Neural progenitor cell (in vitro differentiated cells): Measurements from ENCODE around the gene ZNF19.

Experiments used
- EZH2 ChIP-seq: fragments of 200-600 bp; sonication (generic); IDR thresholded peaks from 2 replicates; pipeline ENCODE4 v1.6.1; 2017; ENCODE audit warnings: antibody characterized with exemption, mild to moderate bottlenecking, moderate library complexity
- EZH2phosphoT487 ChIP-seq: fragments of 200-600 bp; sonication (generic); IDR thresholded peaks from 2 replicates; pipeline ENCODE4 v1.6.1; 2017; ENCODE audit warnings: antibody characterized with exemption
- TF ChIP-seq, protein P1 (sequence below): fragments of 200-600 bp; sonication (generic); IDR thresholded peaks from 2 replicates; pipeline ENCODE4 v1.5.1; 2017; ENCODE audit warnings: antibody characterized with exemption, mild to moderate bottlenecking

DNA sequence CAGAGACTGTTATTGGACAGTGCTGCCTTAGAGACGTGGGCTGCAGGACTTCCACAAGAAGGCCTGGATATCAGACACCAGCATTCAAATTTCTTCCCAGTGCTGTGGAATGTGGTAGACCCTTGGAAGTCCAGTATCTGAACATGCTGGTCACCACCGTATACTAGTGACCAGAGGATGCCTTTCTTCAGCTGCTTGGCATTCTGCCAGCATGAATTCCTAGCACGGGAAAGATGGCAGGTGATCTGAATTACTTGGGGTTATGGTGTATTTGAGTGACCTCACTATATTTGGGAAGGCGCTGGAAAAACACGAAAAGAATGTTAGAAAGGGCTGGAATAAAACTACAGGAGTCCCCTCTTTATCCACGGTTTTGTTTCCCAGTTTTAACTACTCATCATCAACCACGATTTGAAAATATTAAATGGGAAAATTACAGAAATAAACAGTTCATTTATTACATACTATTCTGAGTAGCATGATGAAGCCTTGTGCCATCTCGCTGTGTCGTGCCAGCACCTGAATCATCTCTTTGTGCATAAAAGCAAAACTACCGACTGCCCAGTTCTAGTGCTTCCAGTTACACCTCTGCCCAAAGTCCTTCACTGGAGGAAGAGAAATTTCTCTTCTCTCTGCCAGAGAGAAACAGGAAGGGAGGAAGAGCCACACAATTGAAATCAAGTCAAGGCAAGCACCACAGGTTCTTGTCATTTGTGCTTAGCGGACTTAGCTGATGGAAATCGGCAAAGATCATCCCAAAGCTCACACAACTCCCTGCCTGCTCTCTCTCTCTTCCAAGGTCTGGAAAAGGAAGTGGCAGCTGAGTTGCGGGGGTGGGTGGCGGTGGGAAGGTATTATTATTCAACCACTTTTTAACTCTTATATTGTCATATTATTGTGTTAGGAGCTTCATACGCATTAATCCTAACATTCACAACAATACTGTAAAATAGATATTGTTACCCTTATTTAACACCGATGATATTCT is 35.7 kb upstream of the ZNF19 start:
- TF ChIP-seq, protein P1, sequence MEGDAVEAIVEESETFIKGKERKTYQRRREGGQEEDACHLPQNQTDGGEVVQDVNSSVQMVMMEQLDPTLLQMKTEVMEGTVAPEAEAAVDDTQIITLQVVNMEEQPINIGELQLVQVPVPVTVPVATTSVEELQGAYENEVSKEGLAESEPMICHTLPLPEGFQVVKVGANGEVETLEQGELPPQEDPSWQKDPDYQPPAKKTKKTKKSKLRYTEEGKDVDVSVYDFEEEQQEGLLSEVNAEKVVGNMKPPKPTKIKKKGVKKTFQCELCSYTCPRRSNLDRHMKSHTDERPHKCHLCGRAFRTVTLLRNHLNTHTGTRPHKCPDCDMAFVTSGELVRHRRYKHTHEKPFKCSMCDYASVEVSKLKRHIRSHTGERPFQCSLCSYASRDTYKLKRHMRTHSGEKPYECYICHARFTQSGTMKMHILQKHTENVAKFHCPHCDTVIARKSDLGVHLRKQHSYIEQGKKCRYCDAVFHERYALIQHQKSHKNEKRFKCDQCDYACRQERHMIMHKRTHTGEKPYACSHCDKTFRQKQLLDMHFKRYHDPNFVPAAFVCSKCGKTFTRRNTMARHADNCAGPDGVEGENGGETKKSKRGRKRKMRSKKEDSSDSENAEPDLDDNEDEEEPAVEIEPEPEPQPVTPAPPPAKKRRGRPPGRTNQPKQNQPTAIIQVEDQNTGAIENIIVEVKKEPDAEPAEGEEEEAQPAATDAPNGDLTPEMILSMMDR = no peak
- TF ChIP-seq EZH2 (no peak), EZH2phosphoT487 (no peak)
